IMR-90 (cell line): ENCODE measurements around the gene ABCC4. TPM values are rescaled to one million over a fixed set of nuclear protein-coding genes. Genes with fewer than 3 reads are reported as not detected.

ENCODE experiments used
- ATAC-seq: fragments of 200-7000 bp; cut with Tn5 transposase; 2 replicates; pipeline ENCODE4 v1.9.1; 2020; ENCODE audit warnings: low read depth, mild to moderate bottlenecking, moderate library complexity
- BruUV-seq: library from RNA; stranded (reverse); fragments of 400-500 nt; replicated peaks from 2 replicates; lab custom pipeline; 2021; lab: Mats Ljungman, UMichigan
- CTCF ChIA-PET: fragments of 300-600 bp; formaldehyde crosslinking; extraction: SDS; loops from one replicate; lab custom pipeline; 2021; ENCODE audit warnings: antibody characterized with exemption; lab: Yijun Ruan, JAX
- POLR2A ChIA-PET: fragments of 300-600 bp; sonication (Branson Sonifier 250); formaldehyde crosslinking; loops from one replicate; lab custom pipeline; 2022; ENCODE audit warnings: antibody characterized with exemption; ENCODE audit not compliant: unreplicated experiment; lab: Charles Lee
- DNase-seq: peaks from one replicate; pipeline ENCODE4 v3.0.0; 2013
- H2AFZ ChIP-seq: replicated peaks from 2 replicates; pipeline ENCODE3; 2013; ENCODE audit warnings: low read length, mild to moderate bottlenecking; ENCODE audit not compliant: poor library complexity
- H2AK5ac ChIP-seq: 2 replicates; pipeline ENCODE4 v1.6.1; 2013; ENCODE audit warnings: low read depth, low read length, inconsistent platforms
- H2AK9ac ChIP-seq: replicated peaks from 2 replicates; pipeline ENCODE3; 2013; ENCODE audit warnings: mild to moderate bottlenecking, low read depth, low read length, moderate library complexity; ENCODE audit not compliant: poor library complexity
- H2BK120ac ChIP-seq: 2 replicates; pipeline ENCODE4 v1.6.1; 2013; ENCODE audit warnings: low read depth, low read length, inconsistent platforms
- H2BK15ac ChIP-seq: 3 replicates; pipeline ENCODE4 v1.6.1; 2013; ENCODE audit warnings: low read depth, low read length, inconsistent platforms
- H2BK20ac ChIP-seq: 2 replicates; pipeline ENCODE4 v1.6.1; 2013; ENCODE audit warnings: low read depth, mild to moderate bottlenecking, inconsistent platforms, low read length, moderate library complexity
- H2BK5ac ChIP-seq: 2 replicates; pipeline ENCODE4 v1.6.1; 2013; ENCODE audit warnings: mild to moderate bottlenecking, low read depth, low read length, inconsistent platforms; ENCODE audit not compliant: poor library complexity, severe bottlenecking
- H3K14ac ChIP-seq: replicated peaks from 2 replicates; pipeline ENCODE4 v1.6.1; 2013; ENCODE audit warnings: low read depth, low read length, inconsistent platforms
- H3K18ac ChIP-seq: 2 replicates; pipeline ENCODE4 v1.6.1; 2013; ENCODE audit warnings: low read depth, low read length, control low read depth
- H3K23ac ChIP-seq: 2 replicates; pipeline ENCODE4 v1.6.1; 2013; ENCODE audit warnings: low read depth, low read length, inconsistent platforms
- H3K27ac ChIP-seq: 2 replicates; pipeline ENCODE4 v1.5.1; 2013; ENCODE audit warnings: mild to moderate bottlenecking, control low read depth, low read length; ENCODE audit not compliant: insufficient read depth
- H3K27me3 ChIP-seq: 2 replicates; pipeline ENCODE4 v1.6.1; 2013; ENCODE audit warnings: low read length; ENCODE audit not compliant: control insufficient read depth, insufficient read depth
- H3K36me3 ChIP-seq: 2 replicates; pipeline ENCODE4 v1.6.1; 2013; ENCODE audit warnings: low read length, mixed read lengths; ENCODE audit not compliant: control insufficient read depth, insufficient read depth
- H3K4ac ChIP-seq: 2 replicates; pipeline ENCODE4 v1.6.1; 2013; ENCODE audit warnings: low read depth, low read length, inconsistent platforms
- H3K4me1 ChIP-seq: 2 replicates; pipeline ENCODE4 v1.6.1; 2013; ENCODE audit warnings: low read length, mixed read lengths; ENCODE audit not compliant: control insufficient read depth, insufficient read depth
- H3K4me2 ChIP-seq: 2 replicates; pipeline ENCODE4 v1.6.1; 2013; ENCODE audit warnings: low read depth, mild to moderate bottlenecking, control low read depth, low read length, moderate library complexity
- H3K4me3 ChIP-seq: 2 replicates; pipeline ENCODE4 v1.5.1; 2013; ENCODE audit warnings: low read depth, mild to moderate bottlenecking, control low read depth, low read length, moderate library complexity; ENCODE audit not compliant: insufficient read depth
- H3K56ac ChIP-seq: 2 replicates; pipeline ENCODE4 v1.6.1; 2013; ENCODE audit warnings: low read length, inconsistent platforms; ENCODE audit not compliant: insufficient read depth; ENCODE audit errors: extremely low read depth
- H3K79me1 ChIP-seq, 2 experiments: 2 replicates each; pipeline ENCODE4 v1.6.1; 2013; ENCODE audit warnings: low read length in 2 of 2, inconsistent platforms in 1 of 2, low read depth in 1 of 2
- H3K9ac ChIP-seq: 2 replicates; pipeline ENCODE4 v1.6.1; 2013; ENCODE audit warnings: low read depth, low read length, control low read depth
- H3K9me1 ChIP-seq: 2 replicates; pipeline ENCODE4 v1.6.1; 2013; ENCODE audit warnings: low read length, inconsistent platforms; ENCODE audit not compliant: insufficient read depth
- H3K9me3 ChIP-seq: 2 replicates; pipeline ENCODE4 v1.6.1; 2013; ENCODE audit warnings: low read length; ENCODE audit not compliant: control insufficient read depth, insufficient read depth
- H4K20me1 ChIP-seq: 2 replicates; pipeline ENCODE4 v1.6.1; 2013; ENCODE audit warnings: low read length, inconsistent platforms; ENCODE audit not compliant: insufficient read depth
- H4K5ac ChIP-seq: 2 replicates; pipeline ENCODE4 v1.6.1; 2013; ENCODE audit warnings: mild to moderate bottlenecking, low read depth, low read length, control low read depth
- H4K8ac ChIP-seq, 2 experiments: 2 replicates each; pipeline ENCODE4 v1.6.1; 2013; ENCODE audit warnings: low read depth in 2 of 2, low read length in 2 of 2, control low read depth in 1 of 2, inconsistent platforms in 1 of 2
- H4K91ac ChIP-seq: 2 replicates; pipeline ENCODE4 v1.6.1; 2013; ENCODE audit warnings: low read depth, low read length, inconsistent platforms; ENCODE audit not compliant: insufficient read depth
- BHLHE40 ChIP-seq: fragments of 150-350 bp; IDR thresholded peaks from 2 replicates; pipeline ENCODE4 v1.6.1; 2016; ENCODE audit warnings: mild to moderate bottlenecking, low read depth, low read length
- CEBPB ChIP-seq: IDR thresholded peaks from 2 replicates; pipeline ENCODE4 v1.6.1; 2012; ENCODE audit warnings: low read depth, low read length, improper control_type of control experiment
- CHD1 ChIP-seq: IDR thresholded peaks from 2 replicates; pipeline ENCODE4 v1.6.1; 2012; ENCODE audit warnings: low read depth, low read length, improper control_type of control experiment
- MAZ ChIP-seq: IDR thresholded peaks from 2 replicates; pipeline ENCODE4 v1.6.1; 2012; ENCODE audit warnings: low read depth, mild to moderate bottlenecking, low read length, improper control_type of control experiment, moderate library complexity, borderline replicate concordance
- RAD21 ChIP-seq: IDR thresholded peaks from 2 replicates; pipeline ENCODE4 v1.6.1; 2012; ENCODE audit warnings: low read length, improper control_type of control experiment
- RCOR1 ChIP-seq: IDR thresholded peaks from 2 replicates; pipeline ENCODE4 v1.6.1; 2012; ENCODE audit warnings: mild to moderate bottlenecking, low read length, improper control_type of control experiment; ENCODE audit not compliant: insufficient replicate concordance
- SMC3 ChIP-seq: fragments of 150-350 bp; IDR thresholded peaks from 2 replicates; pipeline ENCODE4 v1.6.1; 2016; ENCODE audit warnings: low read depth, mild to moderate bottlenecking, antibody characterized with exemption, low read length, moderate library complexity
- WGBS, 2 experiments: methylation state at CpG; one replicate each; pipeline versions ENCODE4 v1.1.5 to v1.1.7; 2013; ENCODE audit warnings: missing lambda C conversion rate in 2 of 2; ENCODE audit not compliant: insufficient read length in 1 of 2; ENCODE audit errors: extremely low coverage in 2 of 2; 5-methylcytosine and 5-hydroxymethylcytosine counted together
- dilution Hi-C: fragments of 300-500 bp; cut with HindIII; formaldehyde crosslinking; loops from one replicate; pipeline ENCODE4 v1.14.3; 2018; ENCODE audit warnings: low sequenced_read_pairs; ENCODE audit not compliant: unreplicated experiment
- in situ Hi-C: fragments of 300-500 bp; cut with MboI; formaldehyde crosslinking; loops from 3 replicates; pipeline ENCODE4 v1.14.3; 2019; ENCODE audit warnings: low sequenced_read_pairs, inconsistent platforms, mixed read lengths
- intact Hi-C: fragments of 100-400 bp; cut with micrococcal nuclease; formaldehyde crosslinking; loops from 2 replicates; pipeline ENCODE4 v1.10.0; 2022
- polyA plus RNA-seq, 3 experiments: library from polyadenylated mRNA; depleted of rRNA; stranded (reverse); fragments of >200 nt; gene quantifications; 2 replicates each; pipeline ENCODE4 v1.2.3, GENCODE V29; 2012; ENCODE audit warnings: low replicate concordance in 1 of 3
- total RNA-seq: library from RNA; depleted of rRNA; stranded (reverse); fragments of >200 nt; gene quantifications from 2 replicates; pipeline ENCODE4 v1.2.3, GENCODE V29; 2012
- TF ChIP-seq, protein P1 (sequence below): fragments of 150-350 bp; IDR thresholded peaks from 2 replicates; pipeline ENCODE4 v1.6.1; 2016; ENCODE audit warnings: low read depth, mild to moderate bottlenecking, low read length, moderate library complexity, borderline replicate concordance
- TF ChIP-seq, protein P2 (sequence below): conservative IDR thresholded peaks from 2 replicates; pipeline ENCODE4 v1.5.1; 2012; ENCODE audit warnings: mild to moderate bottlenecking, low read depth, low read length, improper control_type of control experiment

Gene ABCC4
- total and polyA plus RNA-seq, 2 of the 4 experiments (the other 2 are of a cell fraction), result 16.6 to 41.4 TPM

- Histone ChIP-seq H3K9me3 (no peaks in the 10 kb centered on the region), H4K20me1 (no peaks in the 10 kb centered on the region), H3K79me1 (no peaks in the 10 kb centered on the region), H3K18ac (no peak overlapping the region), H4K8ac (no peak overlapping the region), H4K91ac (no peak overlapping the region), H2AFZ (no peak overlapping the region), H3K9ac (no peak overlapping the region), H2BK5ac (no peak overlapping the region), H2BK120ac (no peak overlapping the region), H2AK9ac (no peak overlapping the region), H3K27me3 (no peaks in the 10 kb centered on the region; the same call in 1 of the 2 replicates), H3K23ac (no peak overlapping the region), H4K5ac (no peak overlapping the region), H3K4me1 (no peaks in the 10 kb centered on the region), H3K9me1 (no peaks in the 10 kb centered on the region), H2BK20ac (no peak overlapping the region), H3K4me3 (no peak overlapping the region), H3K14ac (no peak overlapping the region), H3K4me2 (no peak overlapping the region), H3K36me3 (no peaks in the 10 kb centered on the region), H3K27ac (no peak overlapping the region), H3K4ac (no peak overlapping the region), H3K56ac (no peak overlapping the region), H2BK15ac (no peak overlapping the region), H2AK5ac (no peak overlapping the region)
- dilution Hi-C loops (no loop called here), intact Hi-C loops (no loop called here), in situ Hi-C loops (no loop called here)
- CTCF ChIA-PET, result no interaction called here
- POLR2A ChIA-PET, result no interaction called here
- ATAC-seq (no peak), DNase-seq (no peak)
- 80% methylated on average over 1 of the region's 5 CpGs; no CpG with 5 or more reads in 1 of the 2 experiments for WGBS, 2 experiments
- BruUV-seq, result no TSS peak
- TF ChIP-seq, protein P1, sequence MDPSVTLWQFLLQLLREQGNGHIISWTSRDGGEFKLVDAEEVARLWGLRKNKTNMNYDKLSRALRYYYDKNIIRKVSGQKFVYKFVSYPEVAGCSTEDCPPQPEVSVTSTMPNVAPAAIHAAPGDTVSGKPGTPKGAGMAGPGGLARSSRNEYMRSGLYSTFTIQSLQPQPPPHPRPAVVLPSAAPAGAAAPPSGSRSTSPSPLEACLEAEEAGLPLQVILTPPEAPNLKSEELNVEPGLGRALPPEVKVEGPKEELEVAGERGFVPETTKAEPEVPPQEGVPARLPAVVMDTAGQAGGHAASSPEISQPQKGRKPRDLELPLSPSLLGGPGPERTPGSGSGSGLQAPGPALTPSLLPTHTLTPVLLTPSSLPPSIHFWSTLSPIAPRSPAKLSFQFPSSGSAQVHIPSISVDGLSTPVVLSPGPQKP, result no peak
- TF ChIP-seq MAZ (no peak), BHLHE40 (no peak), SMC3 (no peak), RAD21 (no peak), CHD1 (no peak), RCOR1 (no peak), CEBPB (no peak)
- TF ChIP-seq, protein P2, sequence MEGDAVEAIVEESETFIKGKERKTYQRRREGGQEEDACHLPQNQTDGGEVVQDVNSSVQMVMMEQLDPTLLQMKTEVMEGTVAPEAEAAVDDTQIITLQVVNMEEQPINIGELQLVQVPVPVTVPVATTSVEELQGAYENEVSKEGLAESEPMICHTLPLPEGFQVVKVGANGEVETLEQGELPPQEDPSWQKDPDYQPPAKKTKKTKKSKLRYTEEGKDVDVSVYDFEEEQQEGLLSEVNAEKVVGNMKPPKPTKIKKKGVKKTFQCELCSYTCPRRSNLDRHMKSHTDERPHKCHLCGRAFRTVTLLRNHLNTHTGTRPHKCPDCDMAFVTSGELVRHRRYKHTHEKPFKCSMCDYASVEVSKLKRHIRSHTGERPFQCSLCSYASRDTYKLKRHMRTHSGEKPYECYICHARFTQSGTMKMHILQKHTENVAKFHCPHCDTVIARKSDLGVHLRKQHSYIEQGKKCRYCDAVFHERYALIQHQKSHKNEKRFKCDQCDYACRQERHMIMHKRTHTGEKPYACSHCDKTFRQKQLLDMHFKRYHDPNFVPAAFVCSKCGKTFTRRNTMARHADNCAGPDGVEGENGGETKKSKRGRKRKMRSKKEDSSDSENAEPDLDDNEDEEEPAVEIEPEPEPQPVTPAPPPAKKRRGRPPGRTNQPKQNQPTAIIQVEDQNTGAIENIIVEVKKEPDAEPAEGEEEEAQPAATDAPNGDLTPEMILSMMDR, result no peak
Measured at GRCh38 chr13:95326695-95327094, 25.4 kb upstream of the ABCC4 start.
